Measurements from ENCODE around the gene AGK.
"Not testable (repeated sequence)": the region's sequence is repeated elsewhere in the genome, so short reads cannot be mapped to it uniquely, and the experiment has no call there.

Gene AGK

DNA sequence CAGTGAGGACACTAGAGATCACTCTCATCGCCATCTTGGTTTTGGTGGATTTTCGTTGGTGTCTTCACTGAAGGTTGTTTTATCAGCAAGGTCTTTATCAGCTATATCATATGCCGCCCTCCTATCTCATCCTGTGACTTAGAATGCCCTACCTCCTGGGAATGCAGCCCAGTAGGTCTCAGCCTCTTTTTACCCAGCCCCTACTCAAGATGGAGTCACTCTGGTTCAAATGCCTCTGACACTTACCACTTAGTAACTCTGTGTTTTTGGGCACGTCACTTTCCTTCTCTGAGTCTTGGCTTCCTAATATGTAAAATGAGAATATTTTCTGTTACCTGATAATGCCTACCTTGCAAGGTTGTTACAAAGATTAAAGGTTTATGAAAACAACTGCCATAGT lies 37.7 kb downstream of the AGK start:
- DNase-seq: no peak

DNA sequence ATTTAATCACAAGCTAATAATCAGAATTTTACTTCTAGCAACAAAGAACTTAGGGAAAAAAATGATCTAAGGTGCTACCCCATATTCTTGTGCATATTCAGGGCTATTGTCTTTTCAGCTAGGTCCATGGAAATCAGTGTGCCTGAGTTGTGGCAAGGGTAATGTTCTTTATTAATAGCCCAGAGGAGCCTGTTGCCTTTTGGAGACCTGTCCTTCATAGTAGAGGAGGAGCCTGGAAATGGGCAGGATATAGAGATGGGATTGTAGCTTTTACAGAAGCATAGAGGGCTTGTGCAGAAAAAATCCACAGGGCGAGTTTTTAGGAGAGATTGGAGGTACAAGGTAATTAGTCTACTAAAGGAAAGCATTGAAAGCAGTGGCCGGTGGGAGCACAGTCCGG lies 38.9 kb downstream of the AGK start:
- DNase-seq: no peak

- no peak for DNase-seq
Measured at GRCh38 chr7:141590666-141591065, 39.5 kb downstream of the AGK start.

DNA sequence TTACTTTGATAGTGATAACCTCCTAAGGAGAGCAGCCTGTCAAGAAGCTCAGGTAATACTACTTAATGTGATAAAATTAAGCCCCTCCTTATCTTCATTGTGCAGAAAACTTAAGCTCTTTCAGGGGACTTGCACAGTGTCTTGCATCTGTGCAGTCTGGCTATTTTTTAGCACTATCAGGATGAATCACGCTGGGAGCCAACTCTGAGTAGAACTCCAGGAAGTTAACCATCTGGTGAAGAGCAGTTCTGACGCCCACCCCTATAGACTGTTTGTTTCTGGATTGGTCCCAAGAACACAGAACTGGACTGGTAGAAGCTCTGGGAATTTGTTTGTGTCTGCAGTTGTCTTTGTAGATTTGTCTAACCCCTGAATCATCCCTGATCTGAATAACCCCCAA lies 41.9 kb downstream of the AGK start:
- DNase-seq: no peak

- no peak for DNase-seq
Measured at GRCh38 chr7:141597966-141598365, 46.8 kb downstream of the AGK start.

GRCh38 chr7:141598408-141598807 lies 47.2 kb downstream of the AGK start:
- DNase-seq: no peak

- no peak for DNase-seq
Measured at GRCh38 chr7:141600168-141601006, 49.2 kb downstream of the AGK start.

- DNase-seq: no peak
Measured at GRCh38 chr7:141609576-141609975, 58.4 kb downstream of the AGK start.

- no peak for DNase-seq
Measured at GRCh38 chr7:141610671-141611070, 59.5 kb downstream of the AGK start.

GRCh38 chr7:141612861-141613260 lies 61.7 kb downstream of the AGK start:
- no peak for DNase-seq

DNA sequence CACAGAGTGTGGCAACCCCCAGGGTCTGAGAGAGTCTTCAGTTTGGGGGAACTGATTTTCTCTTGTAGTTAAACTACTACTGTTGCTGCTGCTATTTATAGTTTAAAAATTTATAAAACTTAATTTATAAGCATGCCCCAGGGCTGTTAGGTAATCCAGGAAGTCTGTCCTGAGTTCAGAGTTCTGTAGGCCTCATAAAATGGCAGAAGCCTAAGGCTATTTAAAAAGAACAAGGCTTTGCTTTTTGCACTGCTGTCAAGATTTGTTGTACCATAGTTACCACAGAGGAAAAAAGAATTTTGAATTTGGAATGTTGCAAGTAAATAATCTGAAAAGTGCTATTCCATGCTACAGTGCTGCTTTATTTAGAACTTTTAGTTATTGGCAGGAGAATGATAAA lies 66.1 kb downstream of the AGK start:
- DNase-seq: no peak

- no peak for DNase-seq
Measured at GRCh38 chr7:141619745-141620144, 68.5 kb downstream of the AGK start.

GRCh38 chr7:141624763-141625162 lies 73.6 kb downstream of the AGK start:
- no peak for DNase-seq

DNA sequence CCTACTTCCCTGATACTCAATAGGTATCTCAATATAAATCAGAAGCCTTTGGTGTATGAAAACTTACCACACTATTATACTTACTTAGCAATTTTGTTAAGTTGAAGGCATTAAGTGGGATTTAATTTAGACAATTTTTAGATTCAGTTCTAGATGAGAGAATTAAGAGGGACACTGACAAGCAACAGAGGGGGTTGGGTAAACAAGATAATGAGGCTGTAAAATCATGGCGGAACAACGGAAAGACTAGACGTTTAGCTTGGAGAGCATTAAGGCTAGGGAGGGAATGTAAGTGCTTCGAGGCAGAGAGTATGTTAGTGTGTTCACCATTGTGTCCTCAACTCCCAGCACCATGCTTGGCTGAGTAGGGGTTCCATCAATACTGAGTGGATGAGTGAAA lies 79.4 kb downstream of the AGK start:
- no peak for DNase-seq

DNA sequence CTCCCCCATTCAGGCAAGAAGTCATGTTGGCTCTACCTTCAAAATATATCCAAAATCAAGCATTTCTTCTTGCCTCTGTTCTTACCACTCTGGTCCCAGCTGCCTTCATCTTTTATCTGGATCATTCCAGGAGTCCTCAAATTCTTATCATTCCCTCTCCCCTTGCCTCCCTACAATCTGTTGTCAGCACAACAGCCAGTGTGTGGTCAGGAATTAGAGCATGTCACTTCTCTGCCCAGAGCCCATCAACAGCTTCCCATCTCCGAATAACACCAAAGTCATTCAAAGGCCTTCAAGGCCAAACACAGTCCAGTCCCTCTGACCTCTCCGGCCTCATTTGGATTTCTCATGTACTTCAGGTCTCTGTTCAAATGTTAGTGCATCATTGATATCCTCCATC lies 80.3 kb downstream of the AGK start:
- DNase-seq: no peak

DNA sequence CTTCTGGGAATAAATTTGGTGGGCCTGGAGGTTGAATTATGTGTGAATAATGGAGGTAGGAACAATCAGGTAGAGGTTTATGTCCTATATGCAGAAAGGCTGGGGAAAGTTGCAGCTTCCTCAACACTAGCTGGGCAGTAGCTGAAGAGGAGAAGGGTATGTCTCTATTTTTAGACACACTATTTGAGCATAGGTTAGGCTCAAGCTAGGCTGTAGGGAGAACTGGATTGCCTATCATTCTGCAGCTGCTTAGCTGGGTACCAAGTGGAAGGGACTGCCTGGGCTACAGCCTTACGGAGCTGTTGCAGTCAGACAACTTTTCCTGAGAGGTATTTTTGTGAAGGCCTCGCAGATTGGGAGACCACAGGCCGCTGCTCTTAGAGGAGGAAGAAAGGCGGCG lies 82.9 kb downstream of the AGK start:
- no peak for DNase-seq

- no peak for DNase-seq
Measured at GRCh38 chr7:141636053-141636452, 84.8 kb downstream of the AGK start.

DNA sequence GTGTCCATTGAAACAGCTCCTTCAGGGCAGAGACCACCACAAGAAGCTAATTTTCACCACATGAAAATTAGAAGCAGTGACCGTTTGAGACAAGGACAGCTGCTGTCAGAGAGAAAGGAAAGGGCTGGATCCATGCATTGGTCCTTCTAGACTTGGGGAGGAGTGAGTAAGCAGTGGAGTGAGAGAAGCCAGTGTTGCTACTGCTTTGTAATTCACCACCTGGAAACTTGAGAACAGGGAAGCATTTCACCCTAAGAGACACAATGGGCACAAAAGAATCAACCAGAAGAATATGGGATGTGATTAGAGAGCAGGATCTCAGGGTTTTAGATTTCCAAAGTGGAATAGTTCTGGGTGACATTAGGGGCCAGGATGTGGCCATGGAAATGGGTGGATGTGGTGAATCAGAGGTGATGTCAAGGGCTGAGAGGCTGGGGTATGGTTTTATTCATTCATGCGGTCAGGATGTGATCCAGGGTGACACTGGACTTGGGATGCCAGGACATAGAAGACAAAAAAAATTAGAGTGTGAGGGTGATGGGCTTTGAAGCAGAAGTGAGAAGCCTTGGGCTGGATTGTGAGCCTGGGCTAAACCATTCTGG lies 89.1 kb downstream of the AGK start:
- DNase-seq: no peak

- no peak for DNase-seq
Measured at GRCh38 chr7:141641876-141642275, 90.7 kb downstream of the AGK start.

GRCh38 chr7:141645188-141645587 lies 94.0 kb downstream of the AGK start:
- no peak for DNase-seq

GRCh38 chr7:141646826-141647480 lies 95.7 kb downstream of the AGK start:
- no peak for DNase-seq

DNA sequence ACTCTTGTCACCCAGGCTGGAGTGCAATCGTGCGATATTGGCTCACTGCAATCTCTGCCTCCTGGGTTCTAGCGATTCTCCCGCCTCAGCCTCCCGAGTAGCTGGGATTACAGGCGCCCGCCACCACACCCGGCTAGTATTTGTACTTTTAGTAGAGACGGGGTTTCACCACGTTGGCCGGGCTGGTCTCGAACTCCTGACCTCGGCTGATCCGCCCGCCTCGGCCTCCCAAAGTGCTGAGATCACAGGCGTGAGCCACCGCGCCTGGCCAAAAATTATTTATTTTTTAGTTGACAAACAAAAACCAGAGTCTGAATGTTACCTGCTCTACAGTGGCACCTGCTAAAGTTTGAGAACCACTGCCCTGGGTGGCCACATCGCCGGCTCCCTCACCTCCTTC lies 96.5 kb downstream of the AGK start:
- not testable (repeated sequence) for DNase-seq

- DNase-seq: no peak
Measured at GRCh38 chr7:141648276-141649114, 97.3 kb downstream of the AGK start.
